ENCODE results near the gene PTPA. TPM values are rescaled to one million over a fixed set of nuclear protein-coding genes. Genes with fewer than 3 reads are reported as not detected.

The PTPA gene
- total and polyA plus RNA-seq, 2 of the 4 experiments (the other 2 are of a cell fraction): 124 to 149 TPM

DNA sequence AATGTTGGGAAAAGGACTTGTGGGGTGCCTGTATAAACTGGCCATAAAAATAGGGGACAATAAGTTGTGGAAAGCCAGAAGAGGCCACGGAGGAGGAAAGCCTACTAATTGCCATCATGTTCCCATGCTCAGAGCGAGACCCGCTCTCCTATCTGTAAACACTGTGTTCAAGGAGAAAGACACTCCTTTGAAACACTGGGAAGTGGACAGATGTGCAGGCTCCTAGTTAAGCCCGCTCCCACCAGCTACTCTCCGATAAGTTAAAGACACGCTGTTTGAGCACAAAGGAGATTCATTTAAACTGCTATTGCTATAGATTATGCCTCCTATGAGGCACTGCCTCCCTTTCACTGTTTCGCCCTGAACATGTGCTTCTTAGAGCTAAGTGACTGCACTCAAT lies 9.9 kb upstream of the PTPA start:
- in situ Hi-C loops (cut with MboI; ENCODE audit: low sequenced_read_pairs) (no loop called here), dilution Hi-C loops (cut with HindIII; ENCODE audit: low sequenced_read_pairs, unreplicated experiment) (no loop called here)
- POLR2A ChIA-PET (ENCODE audit: unreplicated experiment): no interaction called here

More for the DNA sequence above, 9.9 kb upstream of the PTPA start:
- no peak overlapping the region for H2BK5ac ChIP-seq (ENCODE audit: low read depth, low read length, poor library complexity, severe bottlenecking)
- H4K8ac ChIP-seq (ENCODE audit: low read depth in 2 of 2, low read length in 2 of 2): no peak overlapping the region
- no peaks in the 10 kb centered on the region for H3K79me1 ChIP-seq (ENCODE audit: low read depth in 1 of 2, low read length in 2 of 2)
- H3K4me3 ChIP-seq (ENCODE audit: insufficient read depth, low read depth, low read length): no peak overlapping the region
- TF ChIP-seq RCOR1 (IDR thresholded peaks at IDR 0.05; ENCODE audit: insufficient replicate concordance, low read length): no peak
- TF ChIP-seq, protein P1, sequence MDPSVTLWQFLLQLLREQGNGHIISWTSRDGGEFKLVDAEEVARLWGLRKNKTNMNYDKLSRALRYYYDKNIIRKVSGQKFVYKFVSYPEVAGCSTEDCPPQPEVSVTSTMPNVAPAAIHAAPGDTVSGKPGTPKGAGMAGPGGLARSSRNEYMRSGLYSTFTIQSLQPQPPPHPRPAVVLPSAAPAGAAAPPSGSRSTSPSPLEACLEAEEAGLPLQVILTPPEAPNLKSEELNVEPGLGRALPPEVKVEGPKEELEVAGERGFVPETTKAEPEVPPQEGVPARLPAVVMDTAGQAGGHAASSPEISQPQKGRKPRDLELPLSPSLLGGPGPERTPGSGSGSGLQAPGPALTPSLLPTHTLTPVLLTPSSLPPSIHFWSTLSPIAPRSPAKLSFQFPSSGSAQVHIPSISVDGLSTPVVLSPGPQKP (IDR thresholded peaks at IDR 0.05; ENCODE audit: borderline replicate concordance, low read depth, low read length): no peak
- no peak for TF ChIP-seq CHD1 (IDR thresholded peaks at IDR 0.05; ENCODE audit: low read depth, low read length)
- ATAC-seq (ENCODE audit: low read depth) (no peak), DNase-seq (no peak)
- H2AK5ac ChIP-seq (ENCODE audit: low read depth, low read length): no peak overlapping the region
- H3K4ac ChIP-seq (ENCODE audit: low read depth, low read length): no peak overlapping the region
- H3K18ac ChIP-seq (ENCODE audit: low read depth, low read length): no peak overlapping the region
- H3K27me3 ChIP-seq (ENCODE audit: control insufficient read depth, insufficient read depth, low read length): no peaks in the 10 kb centered on the region
- no peak overlapping the region for H4K91ac ChIP-seq (ENCODE audit: insufficient read depth, low read depth, low read length)
- no peak overlapping the region for H3K4me2 ChIP-seq (ENCODE audit: low read depth, low read length)
- WGBS, 2 experiments (ENCODE audit: extremely low coverage in 2 of 2, insufficient read length in 1 of 2): 94% methylated on average over 5 of the region's 7 CpGs; no CpG with 5 or more reads in 1 of the 2 experiments
- H4K5ac ChIP-seq (ENCODE audit: low read depth, low read length): no peak overlapping the region
- H3K14ac ChIP-seq (replicated peaks; ENCODE audit: low read depth, low read length): no peak overlapping the region
- H2AFZ ChIP-seq (replicated peaks; ENCODE audit: low read length, poor library complexity): no peak overlapping the region
- H2BK120ac ChIP-seq (ENCODE audit: low read depth, low read length): no peak overlapping the region
- no peaks in the 10 kb centered on the region for H3K4me1 ChIP-seq (ENCODE audit: control insufficient read depth, insufficient read depth, low read length)
- no peak overlapping the region for H3K27ac ChIP-seq (ENCODE audit: insufficient read depth, low read length)
- no peak overlapping the region for H3K9ac ChIP-seq (ENCODE audit: low read depth, low read length)
- peaks cover 33% of the 10 kb centered on the region for H3K36me3 ChIP-seq (ENCODE audit: control insufficient read depth, insufficient read depth, low read length)
- intact Hi-C loops (cut with micrococcal nuclease): no loop called here
- no peaks in the 10 kb centered on the region for H3K9me3 ChIP-seq (ENCODE audit: control insufficient read depth, insufficient read depth, low read length)
- CTCF ChIA-PET: no interaction called here
- H2BK15ac ChIP-seq (ENCODE audit: low read depth, low read length): no peak overlapping the region
- no peak overlapping the region for H2AK9ac ChIP-seq (replicated peaks; ENCODE audit: low read depth, low read length, poor library complexity)
- no peak overlapping the region for H3K56ac ChIP-seq (ENCODE audit: extremely low read depth, insufficient read depth, low read length)
- no peak overlapping the region for H3K23ac ChIP-seq (ENCODE audit: low read depth, low read length)
- H3K9me1 ChIP-seq (ENCODE audit: insufficient read depth, low read length): no peaks in the 10 kb centered on the region
- H2BK20ac ChIP-seq (ENCODE audit: low read depth, low read length): no peak overlapping the region
- no TSS peak for BruUV-seq (replicated peaks)
- no peaks in the 10 kb centered on the region for H4K20me1 ChIP-seq (ENCODE audit: insufficient read depth, low read length)

Measured in IMR-90 (cell line).